COLO668 (cell line): ENCODE measurements around the gene STX10.

Source experiments
- DNase-seq: peaks from one replicate; lab custom pipeline; 2025; ENCODE audit not compliant: unreplicated experiment; lab: John Stamatoyannopoulos, UW

The STX10 gene

GRCh38 chr19:13121551-13122274 lies 28.5 kb downstream of the STX10 start:
- no peak for DNase-seq

- no peak for DNase-seq
Observed at GRCh38 chr19:13120817-13121216, 29.4 kb downstream of the STX10 start.

DNA sequence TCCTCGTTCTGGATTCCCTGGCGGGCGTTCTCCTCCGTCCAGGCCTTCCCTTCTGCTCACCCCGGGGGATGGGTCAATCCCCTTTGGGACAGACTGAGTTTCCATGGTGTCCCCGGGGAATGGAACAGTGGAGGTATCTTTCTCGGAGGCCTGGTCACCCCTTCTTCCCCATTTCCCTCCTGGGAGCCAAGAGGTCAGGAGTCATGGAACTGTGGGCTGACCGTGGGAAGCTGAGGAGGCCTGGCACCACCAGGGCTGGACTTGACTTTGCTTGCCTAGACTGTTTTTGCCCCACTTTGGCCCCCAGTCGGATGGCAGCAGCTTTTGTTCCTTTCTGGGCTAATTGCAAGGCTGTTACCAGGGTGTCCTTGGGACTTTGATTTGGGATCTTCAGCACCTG lies 30.1 kb downstream of the STX10 start:
- no peak for DNase-seq

- no peak for DNase-seq
Observed at GRCh38 chr19:13119627-13120026, 30.5 kb downstream of the STX10 start.

DNA sequence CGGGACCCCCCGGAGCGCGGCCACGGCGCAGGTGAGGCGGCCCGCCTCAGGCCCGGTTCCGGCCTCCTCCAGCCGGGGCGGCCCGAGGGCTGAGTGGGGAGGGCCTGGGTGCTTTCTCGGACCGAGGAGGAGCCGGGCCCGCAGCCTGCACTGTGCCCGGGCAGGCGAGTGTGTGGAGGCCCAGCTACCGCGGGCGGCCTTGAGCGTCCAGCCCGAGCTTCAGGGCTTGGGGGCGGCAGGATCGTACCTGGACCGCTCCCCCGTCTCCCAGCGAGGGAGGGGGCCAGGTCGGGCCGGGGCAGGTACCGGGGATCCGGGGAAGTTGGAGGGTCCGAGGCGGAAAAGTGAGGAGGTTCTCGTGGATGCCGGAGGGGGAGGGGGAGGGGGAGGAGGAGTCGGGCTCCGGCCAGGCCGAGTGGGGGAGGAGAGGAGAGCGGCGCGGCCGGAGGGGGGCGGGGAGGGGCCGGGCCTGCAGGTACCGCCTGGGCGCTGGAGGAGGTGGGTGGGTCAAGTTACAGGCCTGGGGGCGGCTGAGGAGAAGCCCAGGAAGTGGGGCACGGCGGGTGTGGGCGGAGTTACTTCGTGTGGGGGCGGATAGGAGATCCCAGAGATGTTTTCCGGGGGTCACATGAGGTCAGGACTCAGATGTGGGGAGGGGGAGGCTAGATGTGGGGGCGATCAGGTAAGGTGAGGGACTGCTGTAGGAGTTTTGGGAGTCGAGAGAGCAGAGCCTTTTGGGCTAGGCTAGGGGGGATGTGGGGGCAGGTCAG lies 31.6 kb downstream of the STX10 start:
- DNase-seq: peak; percentile 76

GRCh38 chr19:13117772-13118423 lies 32.3 kb downstream of the STX10 start, which contains the start of gene NACC1:
Gene NACC1, plus strand, starts transcription at chr19:13118264. Its CDS starts 16,944 bp downstream, at chr19:13135208.
- peak; percentile 95 for DNase-seq

DNA sequence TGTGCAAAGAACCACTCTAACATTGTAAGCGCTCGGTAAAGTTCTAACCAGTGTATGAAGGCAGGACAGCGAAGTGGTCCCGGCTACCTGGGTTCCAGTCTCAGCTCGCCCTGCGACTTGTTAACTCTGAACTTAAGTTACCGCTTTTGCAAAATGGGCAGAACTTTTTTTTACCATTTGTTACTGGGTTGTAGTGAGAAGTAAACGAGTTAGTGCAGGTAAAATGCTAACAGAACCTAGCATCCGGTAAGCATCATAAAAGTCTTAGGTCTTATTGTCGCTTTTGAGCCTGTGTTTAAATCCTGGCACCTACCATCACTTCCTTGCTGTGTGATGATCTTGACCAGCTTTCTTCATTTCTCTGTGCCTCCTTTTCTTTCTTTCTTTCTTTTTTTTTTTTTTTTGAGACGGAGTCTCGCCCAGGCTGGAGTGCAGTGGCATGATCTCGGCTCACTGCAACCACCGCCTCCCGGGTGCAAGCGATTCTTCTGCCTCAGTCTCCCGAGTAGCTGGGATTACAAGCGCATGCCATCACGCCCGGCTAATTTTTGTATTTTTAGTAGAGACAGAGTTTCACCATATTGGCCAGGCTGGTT lies 32.9 kb downstream of the STX10 start:
- DNase-seq: no peak

DNA sequence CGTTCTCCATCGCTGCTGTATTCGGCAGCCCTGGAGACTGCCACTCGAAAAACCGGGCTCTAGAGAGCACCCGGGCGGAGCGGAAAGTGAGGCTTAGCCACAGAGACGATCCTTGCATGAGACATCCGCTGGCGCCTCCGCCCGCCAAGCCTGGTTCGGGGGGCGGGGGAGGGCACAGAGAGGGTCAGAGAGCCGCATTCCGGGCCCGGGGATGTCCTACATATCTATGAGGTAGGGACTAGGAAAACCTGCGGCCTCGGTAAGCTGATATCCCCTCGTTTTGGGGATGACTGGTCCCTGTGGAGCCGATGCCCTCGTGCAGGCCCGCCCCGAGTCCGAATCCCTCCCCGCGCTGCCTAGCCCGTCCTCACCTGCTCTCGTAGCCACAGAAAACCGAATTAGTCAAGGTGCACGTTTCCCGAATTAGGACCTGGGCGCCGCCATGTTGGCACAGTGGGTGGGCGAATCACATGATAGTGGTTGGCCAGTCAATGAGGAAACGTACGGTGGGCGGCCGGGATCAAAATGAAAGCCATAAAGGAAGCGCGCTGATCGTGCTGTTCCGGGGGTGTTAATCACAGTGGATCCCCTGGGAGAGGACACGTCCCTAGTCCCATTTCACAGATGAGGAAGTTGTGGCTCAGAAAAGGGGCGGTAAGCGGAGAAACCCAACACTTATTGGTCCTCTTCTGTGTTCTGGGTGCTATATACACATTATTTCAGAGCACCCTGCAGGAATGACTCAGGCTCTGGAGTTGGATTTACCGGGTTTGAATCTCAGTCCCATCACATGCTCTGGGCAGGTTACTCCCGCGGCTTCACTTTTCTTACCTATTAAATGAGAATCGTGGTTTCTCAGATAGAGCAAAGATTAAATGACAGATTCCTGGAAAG lies 33.6 kb downstream of the STX10 start, which contains the start of gene TRMT1:
TRMT1 (minus strand) TSS at position 459 of the 894 bp plus-strand sequence; CDS start at position 118, 341 bp downstream.
- peak; percentile 94 for DNase-seq

- DNase-seq: no peak
Observed at GRCh38 chr19:13115936-13116281, 34.3 kb downstream of the STX10 start.

- DNase-seq: no peak
Observed at GRCh38 chr19:13112555-13112954, 37.6 kb downstream of the STX10 start.

DNA sequence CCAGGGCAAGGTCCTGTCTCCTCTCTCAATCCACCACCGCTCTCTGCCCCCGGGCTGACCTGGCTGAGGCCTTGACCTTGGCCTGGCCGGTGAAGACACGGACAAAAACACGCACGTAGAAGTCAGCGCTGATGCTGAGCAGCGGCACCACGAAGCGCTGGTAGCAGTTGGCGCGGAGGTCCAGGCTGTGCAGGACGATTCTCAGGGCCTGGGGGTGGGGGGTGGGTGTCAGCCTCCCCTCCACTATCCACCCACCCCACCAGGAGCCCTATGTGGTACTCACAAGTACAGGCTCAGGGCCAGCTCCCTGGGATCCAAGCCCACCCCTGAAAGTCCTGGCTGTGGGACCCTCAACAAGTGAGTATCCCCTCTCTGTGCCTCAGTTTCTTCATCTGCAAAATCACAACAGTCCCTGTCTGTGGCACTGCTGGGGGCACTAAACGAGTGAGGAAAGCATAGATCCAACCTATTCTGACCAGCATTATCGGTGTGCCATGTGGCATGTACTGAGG lies 40.0 kb downstream of the STX10 start:
- no peak for DNase-seq

DNA sequence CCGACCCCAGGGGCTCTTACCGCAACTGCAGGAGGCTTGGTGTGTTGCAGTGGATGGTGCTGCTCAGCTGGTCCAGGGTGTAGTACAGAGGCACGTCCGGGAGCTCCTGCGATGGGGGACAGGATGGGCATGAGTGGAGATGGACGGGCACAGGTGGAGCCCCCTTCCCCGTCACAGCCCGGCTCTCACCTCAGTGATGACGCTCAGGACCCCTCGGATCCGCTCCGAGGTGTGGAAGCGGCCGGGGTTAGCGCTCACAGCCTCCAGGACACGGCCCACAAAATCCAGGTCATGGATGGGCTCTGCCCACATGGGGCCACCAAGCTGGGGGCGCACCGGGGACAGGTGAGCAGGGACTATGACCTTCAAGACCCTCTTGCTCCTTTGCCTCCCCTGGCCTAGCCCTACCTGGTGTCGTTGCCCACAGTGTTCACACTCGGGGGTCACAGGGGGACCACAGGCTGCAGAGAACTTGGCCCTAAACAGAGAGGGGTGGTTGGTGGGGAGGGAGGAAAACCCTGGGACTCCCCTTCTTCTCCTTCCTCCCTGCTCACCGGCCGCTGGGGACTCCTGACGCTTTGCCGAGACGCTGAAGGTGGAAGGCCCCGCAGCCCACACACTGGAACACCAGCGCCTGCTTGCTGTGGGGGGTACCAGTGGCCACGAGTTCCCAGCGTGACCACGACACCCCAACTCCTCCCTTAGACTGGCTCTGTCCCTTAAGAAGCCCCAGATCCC lies 40.6 kb downstream of the STX10 start:
- DNase-seq: no peak

- no peak for DNase-seq
Observed at GRCh38 chr19:13104848-13105711, 45.1 kb downstream of the STX10 start.

- DNase-seq: no peak
Observed at GRCh38 chr19:13104360-13104847, 45.8 kb downstream of the STX10 start.

DNA sequence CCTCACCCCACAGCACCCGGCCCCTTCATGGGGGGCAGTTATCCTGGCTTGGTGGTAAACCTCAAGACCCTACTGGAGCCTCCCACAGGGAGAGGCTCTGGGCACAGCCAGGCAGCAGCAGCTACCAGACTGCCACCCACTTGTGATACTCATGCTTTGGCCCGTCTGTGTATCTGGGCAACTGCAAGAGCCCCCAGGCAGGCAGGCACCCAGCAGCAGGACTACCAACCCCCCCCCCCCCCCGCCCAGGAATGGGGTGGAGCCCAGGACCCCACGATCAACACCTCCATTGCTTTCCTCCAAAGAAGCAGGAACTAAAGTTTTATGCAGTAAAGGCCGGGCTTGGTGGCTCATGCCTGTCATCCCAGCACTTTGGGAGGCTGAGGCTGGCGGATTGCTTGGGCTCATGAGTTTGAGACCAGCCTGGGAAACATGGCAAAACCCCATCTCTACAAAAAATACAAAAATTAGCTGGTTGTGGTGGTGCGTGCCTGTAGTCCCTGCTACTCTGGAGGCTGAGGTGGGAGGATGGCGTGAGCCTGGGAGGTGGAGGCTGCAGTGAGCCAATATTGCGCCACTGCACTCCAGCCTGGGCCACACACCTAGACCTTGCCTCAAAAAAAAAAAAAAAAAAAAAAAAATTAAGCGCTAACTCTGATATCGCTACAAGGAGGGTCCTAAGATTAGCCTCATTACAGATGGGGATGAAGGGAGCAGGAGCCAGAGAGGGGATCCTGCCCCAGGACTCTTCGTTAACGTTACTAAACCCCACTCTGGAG lies 46.4 kb downstream of the STX10 start:
- DNase-seq: no peak

DNA sequence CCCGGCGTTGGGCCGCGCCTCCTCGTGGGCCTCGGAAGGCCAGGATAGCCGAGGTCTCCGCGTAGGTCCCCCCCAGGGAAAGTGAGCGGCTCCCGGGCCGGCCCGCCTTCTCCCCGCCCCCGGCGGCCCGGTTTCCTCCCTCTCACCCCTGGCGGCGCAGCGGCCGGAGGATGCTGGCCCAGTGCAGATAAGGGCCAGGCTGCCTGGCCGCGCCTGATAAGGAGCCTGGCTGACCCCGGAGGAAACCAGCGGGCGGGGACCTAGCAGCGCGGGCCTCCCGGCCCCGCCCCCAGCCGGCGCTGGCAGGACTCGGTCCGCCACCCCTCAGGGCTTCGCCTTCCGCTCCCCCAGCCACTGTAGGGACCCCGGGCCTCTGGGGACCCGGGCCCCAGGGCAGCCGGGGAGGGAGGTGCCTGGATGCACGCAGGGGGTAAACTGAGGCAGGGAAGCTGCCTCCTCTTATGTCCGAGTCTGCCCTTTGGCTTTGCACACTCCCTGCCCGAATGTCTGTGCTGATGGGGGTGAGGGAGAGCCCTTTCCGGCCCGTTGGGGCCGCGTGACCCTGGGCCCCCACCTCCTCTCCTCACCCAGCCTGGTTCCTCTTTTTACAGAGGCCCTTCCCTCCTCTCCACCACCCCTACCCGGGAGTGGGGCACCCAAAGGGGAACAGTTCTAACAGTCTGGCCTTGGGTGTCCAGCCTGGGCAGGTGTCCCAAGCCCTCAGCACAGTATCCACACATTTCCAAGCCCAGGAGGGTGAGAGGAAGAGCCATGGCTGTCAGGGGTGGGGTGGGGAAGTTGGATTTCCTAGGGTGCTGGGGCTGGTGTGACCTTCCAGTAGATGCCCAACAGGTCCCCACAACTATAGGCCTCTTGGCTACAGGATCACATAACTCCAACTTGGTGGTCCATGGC lies 47.3 kb downstream of the STX10 start, which contains the start of gene LYL1:
LYL1 (minus strand) TSS at position 193 of the 915 bp plus-strand sequence. CDS start 1,687 bp downstream, outside the sequence.
- peak; percentile 23 for DNase-seq

GRCh38 chr19:13102416-13102665 lies 47.8 kb downstream of the STX10 start:
- no peak for DNase-seq
